Frontal cortex (tissue), 4 donors: ENCODE measurements around the gene P2RY13. TPM values are rescaled to one million over a fixed set of nuclear protein-coding genes. Genes with fewer than 3 reads are reported as not detected.

ENCODE experiments used
- DNase-seq, 2 donors: peaks; one replicate each; pipeline ENCODE4 v3.0.0; 2012; ENCODE audit warnings: low spot score in 2 of 2
- FAIRE-seq: peaks from 2 replicates; lab custom pipeline; 2012; peaks lifted over from hg19 to GRCh38; lab: Jason Lieb, UNC
- total RNA-seq: library from RNA; depleted of rRNA; stranded (reverse); fragments of >200 nt; gene quantifications from one replicate; pipeline ENCODE4 v1.2.3, GENCODE V29; 2014
- donor health status: control.
- donor health status: control.
- donor health status: control.

Gene P2RY13
- total RNA-seq, 1 donor from 2014 or later, result 1.6 TPM

DNA sequence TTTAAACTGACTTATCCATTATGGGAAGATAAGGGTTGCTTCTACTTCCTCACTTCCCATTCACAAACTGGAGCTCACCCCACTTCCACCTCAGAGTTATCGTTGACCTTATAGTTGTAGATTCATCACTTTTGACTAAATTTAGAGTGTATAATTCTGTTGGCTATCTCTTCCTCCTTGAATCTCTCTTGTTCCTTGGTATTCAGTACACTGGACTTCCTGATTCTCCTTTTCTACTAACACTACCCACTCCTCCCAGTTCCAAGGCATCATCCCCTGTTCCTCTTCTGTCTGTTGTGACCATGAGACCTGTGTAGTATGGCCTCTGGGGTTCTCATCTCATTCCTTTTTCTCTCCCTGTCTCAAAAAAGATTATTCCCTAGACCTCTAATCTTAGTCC, 6.8 kb downstream of the P2RY13 start:
- FAIRE-seq, result no peak
- DNase-seq, result no peak

- FAIRE-seq (no peak), DNase-seq (no peak)
Observed at GRCh38 chr3:151321526-151321925, 7.8 kb downstream of the P2RY13 start.

GRCh38 chr3:151320131-151320530, 9.2 kb downstream of the P2RY13 start:
- no peak for FAIRE-seq
- DNase-seq, result no peak

DNA sequence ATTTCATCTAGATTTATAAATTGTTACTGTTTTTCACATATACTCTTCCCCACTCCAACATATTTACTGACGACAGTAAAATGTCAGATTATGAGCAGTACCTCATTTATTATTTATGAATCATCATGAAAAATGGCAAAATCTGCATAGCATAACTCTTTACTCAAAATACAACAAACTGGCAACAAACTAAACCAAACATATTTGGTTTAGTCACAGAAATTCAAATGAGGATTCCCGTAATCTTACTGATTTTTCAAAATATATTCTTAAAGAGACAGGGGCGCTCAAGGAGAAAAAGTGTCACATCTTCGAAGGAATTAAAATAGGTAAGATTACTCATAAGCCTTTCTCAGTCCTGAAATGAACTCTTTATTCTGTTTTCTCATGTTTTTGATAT, 9.7 kb downstream of the P2RY13 start:
- DNase-seq (no peak), FAIRE-seq (no peak)

DNA sequence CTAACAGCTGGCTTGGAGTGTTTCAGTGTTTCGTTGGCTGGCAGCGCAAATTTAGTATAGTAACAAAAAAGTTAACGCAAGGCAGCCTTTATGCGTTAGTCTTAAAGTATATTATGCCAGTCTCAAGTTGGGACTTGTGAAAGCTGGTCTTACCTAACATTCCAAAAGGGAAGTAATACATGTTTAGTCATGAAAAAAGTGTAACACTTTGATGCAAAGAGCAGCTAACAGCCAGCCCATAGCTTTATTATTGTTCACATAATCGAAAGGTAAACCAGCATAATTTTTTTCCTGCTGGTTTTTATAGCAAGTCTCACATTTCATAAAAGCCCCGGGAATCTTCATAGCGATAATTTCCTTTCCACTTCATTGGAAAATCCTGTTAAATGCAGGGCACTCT, 10.4 kb downstream of the P2RY13 start:
- FAIRE-seq (no peak), DNase-seq (no peak)

GRCh38 chr3:151318313-151318712, 11.0 kb downstream of the P2RY13 start:
- FAIRE-seq (no peak), DNase-seq (no peak)

DNA sequence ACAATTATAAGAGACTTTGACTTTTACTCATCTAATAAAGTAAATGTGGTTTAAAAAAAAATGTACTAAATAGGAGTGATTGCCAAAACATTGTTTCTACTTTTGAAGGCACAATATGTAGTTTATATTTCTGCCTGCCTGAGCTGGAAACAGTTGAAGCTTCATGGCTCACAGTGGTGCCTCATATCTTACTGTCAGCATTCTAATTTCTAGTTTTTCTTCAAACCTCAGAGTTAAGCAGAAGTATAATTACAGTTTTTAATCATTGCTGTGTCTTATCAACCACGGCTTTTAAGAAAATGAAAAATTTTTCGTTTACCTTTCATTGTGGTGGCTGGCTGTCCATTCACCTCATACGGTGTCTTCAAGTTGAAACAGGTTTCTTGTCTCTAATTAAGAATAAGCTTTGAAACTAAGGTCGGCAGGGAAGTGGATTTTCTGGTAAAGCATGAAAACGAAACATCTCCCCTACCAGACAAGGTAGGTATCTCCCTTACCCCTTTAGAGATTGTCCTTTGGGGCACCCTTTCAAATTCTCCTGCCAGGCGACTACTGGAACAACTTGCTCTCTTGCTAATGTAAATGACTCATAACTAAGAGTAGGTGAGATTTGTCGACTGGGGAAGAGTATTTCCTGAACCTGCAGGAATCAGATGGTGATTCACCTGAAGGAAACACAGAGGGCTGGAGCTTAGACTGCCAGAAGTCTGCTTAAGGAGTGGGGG, 12.9 kb downstream of the P2RY13 start, which contains the start of gene GPR87:
TSS of gene GPR87 (minus strand) at position 554 of the 725 bp plus-strand sequence. CDS start 16,720 bp downstream, outside the sequence.
- FAIRE-seq, result no peak
- DNase-seq, result no peak

DNA sequence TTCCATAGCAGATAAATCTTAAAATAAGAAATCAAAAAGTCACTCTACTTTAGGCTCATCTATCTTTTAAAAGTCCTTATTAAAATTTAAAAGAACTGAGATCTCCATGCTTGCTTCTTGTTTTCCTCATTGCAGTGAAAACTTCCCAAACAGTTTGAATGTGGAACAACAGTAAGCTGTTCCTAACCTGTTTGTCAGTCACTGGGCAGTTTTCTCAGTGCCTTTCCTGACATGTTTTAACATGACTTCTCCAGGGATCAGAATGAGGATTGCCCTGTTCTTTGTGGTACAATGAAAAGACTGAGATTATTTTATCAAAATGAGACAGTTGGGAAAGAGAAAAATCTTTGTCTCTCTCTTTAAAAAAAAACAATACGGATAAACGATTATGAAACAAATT, 13.5 kb downstream of the P2RY13 start:
- FAIRE-seq (no peak), DNase-seq (no peak)

DNA sequence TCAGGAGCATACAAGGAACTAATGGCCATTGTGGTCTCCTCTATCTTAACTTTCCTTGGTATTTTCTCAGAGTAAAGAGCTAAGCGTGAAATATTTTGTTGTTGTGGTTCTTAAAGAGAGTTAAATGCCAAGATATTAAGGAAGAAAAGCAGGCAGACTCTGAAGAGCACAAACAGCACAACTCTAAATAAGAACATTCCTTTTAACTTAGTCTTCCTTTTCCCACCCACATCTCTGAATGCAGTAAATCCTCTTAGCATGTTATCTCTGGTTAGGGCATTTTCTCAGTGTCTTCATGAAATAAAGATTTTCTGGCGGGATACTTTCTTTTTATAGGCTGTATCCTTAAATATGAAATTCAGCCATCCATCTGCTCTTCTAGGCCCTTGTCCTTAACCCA, 14.2 kb downstream of the P2RY13 start:
- FAIRE-seq, result no peak
- DNase-seq, result no peak

GRCh38 chr3:151314593-151314992, 14.8 kb downstream of the P2RY13 start:
- no peak for FAIRE-seq

DNA sequence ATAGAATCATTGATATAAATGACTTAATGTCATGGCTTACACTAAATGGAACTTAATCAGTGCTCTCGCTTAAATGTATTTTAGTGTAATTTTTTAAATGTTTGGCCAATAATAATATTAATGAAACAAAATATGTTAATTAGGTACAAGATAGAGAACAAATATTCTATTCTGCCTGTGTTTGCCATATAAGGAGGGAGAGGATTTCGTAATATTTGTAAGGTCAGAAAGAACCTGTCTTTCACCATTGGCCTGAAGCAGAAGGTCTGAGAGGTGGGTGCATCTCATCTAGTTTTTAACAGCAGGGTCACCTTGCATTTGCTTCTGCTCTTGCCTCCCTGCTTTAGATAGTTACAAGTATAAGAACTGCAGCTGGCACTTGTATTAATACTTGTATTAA, 15.2 kb downstream of the P2RY13 start:
- FAIRE-seq, result no peak
- no peak for DNase-seq

More at GRCh38 chr3:151314593-151314992, 14.8 kb downstream of the P2RY13 start:
- no peak for DNase-seq

GRCh38 chr3:151312972-151313371, 16.4 kb downstream of the P2RY13 start:
- no peak for DNase-seq
- no peak for FAIRE-seq

- FAIRE-seq (no peak), DNase-seq (no peak)
Observed at GRCh38 chr3:151309566-151309965, 19.8 kb downstream of the P2RY13 start.

DNA sequence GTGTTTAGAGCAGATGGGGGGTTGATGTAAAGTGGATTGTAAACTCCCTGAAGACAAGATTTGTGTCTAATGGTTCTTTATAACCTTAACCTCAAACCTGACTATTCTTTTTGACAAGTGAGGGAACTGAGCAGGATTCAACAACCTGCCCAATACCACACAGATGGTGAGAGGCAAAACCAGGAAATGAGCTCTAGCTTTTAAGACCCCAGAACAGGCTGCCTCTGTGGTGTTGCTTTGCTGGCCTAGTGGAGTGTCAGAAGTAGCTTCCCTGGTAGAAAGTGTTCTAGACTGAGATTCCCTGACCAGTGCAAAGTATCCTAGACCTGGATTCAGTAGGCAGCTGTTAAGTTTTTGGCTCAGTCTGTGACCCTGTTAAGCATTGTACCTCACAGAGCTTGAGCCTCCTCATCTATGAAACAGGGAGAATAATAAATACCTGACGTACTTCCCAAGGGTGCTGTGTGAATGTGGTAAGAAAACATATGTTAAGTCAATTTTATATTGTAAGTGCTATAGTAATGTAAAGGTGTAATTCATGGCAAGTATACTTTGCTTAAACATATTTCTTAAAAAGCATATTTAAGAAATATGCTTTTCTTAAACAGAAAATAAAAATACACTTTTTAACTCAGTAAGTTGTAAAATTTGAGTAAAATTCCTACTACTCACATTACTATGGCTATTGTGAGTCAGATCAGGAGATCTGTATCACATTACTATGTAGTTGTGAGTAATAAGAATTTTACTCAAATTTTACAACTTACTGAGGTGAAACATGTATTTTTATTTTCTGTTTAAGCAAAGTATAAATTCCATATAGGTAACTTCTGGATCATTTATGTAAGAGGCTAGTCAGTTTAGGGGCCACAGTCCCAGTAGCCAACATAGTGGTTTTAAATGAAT, 21.5 kb downstream of the P2RY13 start:
- FAIRE-seq, result no peak
- no peak for DNase-seq

DNA sequence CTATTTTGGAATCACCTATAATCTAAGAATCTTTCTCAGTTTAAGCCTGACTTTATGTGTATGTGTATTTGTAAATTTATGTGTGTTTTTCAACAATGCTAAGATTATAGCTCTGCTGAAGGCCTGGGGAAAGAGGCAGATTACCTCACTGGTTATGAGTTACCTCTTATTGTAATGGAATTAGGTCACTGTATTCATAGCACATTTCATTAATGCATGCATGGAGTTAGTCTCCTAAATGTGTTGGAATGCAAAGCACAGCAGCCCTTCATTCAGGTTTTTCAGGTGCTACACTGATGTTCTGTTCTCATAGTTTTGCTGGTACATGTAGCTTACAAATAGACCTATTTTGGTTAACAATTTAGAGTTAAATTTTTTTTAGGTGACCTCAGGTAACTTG, 22.2 kb downstream of the P2RY13 start:
- FAIRE-seq (no peak), DNase-seq (no peak)

- DNase-seq (no peak), FAIRE-seq (no peak)
Observed at GRCh38 chr3:151306168-151306810, 23.1 kb downstream of the P2RY13 start.

DNA sequence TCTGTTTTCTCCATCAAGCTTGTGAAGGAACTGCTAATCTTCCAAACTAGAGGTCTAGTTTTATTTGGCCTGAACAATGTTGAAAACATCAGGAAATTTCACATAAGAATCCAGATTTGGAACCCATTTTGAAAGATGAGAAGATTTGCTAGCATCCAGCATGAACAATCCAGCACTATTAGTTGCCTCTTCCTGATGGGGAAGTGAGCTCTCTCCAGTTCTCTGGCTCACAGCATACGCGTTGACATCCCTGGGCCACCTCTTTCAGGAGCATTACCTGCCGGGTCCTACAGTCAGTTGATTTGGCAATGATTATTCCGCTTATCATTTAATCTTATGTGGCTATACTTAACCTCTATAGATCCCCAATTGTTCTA, 23.6 kb downstream of the P2RY13 start:
- no peak for DNase-seq
- no peak for FAIRE-seq

GRCh38 chr3:151305060-151305774, 24.1 kb downstream of the P2RY13 start:
- DNase-seq (no peak), FAIRE-seq (no peak)

- DNase-seq (no peak), FAIRE-seq (no peak)
Observed at GRCh38 chr3:151303751-151304150, 25.6 kb downstream of the P2RY13 start.

GRCh38 chr3:151301787-151302186, 27.6 kb downstream of the P2RY13 start:
- DNase-seq (no peak), FAIRE-seq (no peak)
